ENCODE data around the gene LY6G5B.

Gene LY6G5B

GRCh38 chr6:31663961-31664789 is 5.6 kb upstream of the LY6G5B start:
- peak; percentile 50 for DNase-seq

DNA sequence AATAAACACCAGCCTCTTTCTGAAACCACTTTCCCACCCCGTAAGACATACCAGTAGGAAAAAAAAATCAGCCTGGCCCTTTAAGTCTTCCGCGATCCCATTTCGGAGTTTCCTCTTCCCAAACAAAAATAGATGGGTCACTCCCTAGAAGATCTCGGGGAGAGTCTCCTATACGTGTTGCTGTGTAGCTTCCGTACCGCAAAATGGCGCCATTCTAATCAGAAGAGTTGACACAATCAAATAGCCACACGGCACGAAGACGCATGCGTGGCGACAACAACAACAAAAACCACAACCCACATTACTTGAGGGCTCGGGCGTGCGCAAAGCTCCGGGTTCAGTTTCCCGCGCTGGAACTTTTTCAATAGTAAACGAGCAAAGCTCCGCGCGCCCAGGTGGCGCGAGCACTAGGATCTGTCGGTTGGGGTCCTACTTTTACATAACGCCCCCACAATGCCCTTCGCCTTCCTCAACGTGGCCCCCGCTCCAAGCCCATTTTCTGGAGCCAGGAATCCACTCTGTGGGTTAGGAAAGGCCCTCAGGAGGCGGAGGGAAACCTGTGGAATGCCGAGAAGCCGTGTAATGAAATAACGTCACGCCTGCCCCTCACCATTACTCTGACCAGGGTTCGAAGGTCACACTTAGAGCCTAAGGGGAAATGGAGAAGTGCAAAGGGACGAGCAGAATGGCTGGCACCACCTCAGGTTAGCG is 4.8 kb upstream of the LY6G5B start, which contains the start of gene GPANK1:
Gene GPANK1, minus strand, starts transcription at position 208 of the 711 bp plus-strand sequence. CDS start 519 bp downstream, outside the sequence.
- DNase-seq, result peak; percentile 91

- DNase-seq, result peak; percentile 98
Observed at GRCh38 chr6:31665501-31666336, 4.1 kb upstream of the LY6G5B start, which contains the start of gene CSNK2B. Gene CSNK2B, plus strand, starts transcription at chr6:31666080. Its CDS starts 752 bp downstream, at chr6:31666832.

DNA sequence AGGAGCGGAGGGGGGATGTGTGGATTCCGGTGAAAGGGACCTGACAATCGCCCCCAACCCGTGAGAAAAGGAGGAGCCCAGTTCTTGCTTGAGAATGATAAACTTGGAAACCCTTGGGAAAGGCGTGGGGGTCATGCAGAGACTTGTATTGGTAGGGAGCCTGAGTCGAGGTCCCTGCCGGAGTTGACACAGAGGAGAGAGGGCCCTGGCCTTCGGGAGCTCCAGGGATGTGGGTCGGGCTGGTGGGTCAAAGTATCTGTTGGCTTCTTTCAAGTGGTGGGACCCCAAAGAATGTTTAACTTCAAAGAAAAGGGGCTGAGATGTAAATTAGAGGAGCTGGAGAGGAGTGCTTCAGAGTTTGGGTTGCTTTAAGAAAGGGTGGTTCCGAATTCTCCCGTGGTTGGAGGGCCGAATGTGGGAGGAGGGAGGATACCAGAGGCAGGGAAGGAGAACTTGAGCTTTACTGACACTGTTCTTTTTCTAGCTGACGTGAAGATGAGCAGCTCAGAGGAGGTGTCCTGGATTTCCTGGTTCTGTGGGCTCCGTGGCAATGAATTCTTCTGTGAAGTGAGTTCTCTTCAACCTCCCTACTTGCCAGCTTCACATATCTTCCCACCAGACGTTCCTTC is 3.3 kb upstream of the LY6G5B start:
- no peak for DNase-seq

GRCh38 chr6:31676322-31676903 is 6.6 kb downstream of the LY6G5B start:
- DNase-seq, result no peak

DNA sequence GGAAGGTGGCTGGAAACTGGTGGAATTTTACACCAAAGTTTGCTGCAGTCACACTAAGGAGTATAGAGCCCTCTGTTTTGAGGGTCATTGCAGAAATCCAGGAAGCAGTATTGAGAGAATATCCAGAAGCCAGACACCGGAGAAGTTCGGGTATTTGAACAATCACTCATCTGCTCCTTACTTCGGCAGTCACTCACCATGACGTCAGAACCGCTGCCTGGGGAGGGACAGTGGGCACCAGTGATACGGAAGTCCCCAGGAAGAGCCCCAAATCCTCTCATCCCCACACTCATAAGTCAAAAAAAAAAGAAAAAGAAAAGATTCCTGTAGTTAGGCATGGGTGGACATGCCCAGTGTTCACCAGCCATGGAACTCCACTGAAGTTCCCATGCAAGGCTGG is 7.1 kb downstream of the LY6G5B start:
- DNase-seq, result no peak

DNA sequence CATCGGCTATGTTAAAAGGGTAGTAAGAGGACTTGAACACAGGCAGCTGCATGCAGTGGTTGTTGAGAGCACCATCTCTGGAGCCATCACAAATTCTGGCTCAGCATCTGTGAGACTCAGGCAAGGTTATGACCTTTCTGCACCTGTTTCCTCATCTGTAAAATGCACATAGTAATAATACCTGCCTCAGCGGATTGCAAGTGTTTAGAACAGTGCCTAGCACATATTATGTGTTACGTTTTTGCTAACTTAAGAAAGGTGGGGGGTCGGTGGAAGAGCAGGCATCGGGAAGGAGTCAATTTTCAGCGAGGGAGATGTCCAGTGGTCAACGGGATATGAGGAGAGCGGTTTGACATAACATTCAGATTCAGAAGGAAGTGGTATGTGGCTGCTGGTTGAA is 8.2 kb downstream of the LY6G5B start:
- no peak for DNase-seq

DNA sequence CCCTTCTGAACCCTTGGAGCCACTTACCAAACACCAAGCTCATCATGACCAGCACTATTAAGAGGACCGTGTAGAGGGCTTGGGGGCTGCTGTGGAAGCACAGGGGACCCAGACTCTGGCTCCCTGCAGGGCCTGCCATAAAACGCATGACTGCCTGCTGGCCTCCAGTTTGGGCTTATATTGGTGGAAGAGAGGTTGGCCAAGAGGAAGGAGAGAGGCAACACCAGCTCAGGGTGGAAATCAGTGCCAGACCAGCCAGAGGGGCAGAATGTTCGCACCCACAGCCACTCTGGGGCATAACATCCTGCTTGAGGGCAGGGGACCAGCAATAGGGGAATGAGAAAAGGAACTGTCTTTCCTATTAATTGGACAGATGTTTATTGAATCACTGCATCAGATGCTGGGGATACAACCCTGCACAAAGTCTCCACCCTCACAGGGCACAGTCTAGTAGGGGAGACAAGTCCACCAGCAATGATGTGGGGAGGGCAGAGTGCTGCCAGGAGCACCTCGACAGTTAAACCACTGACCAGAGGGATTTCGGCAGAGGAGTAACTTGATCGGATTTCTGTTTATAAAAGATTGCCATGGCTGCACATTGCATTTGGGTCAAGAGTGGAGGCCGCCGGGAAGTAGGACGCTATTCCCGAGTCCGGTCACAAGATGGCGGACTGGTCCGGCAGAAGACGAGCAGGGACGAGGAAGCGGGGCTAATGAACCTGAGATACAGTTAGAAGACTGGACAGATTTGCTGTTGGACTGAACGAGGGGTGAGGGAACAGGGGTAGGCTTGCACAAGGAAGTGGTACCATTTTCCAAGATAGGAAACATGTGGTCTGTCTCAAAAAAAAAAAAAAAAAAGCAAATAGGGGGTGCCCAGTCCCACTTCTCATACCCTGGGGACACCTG is 10.7 kb downstream of the LY6G5B start, which contains the start of gene LY6G5C:
Gene LY6G5C, minus strand, starts transcription at position 842 of the 909 bp plus-strand sequence. Its CDS starts 694 bp downstream, at position 148.
- no peak for DNase-seq

DNA sequence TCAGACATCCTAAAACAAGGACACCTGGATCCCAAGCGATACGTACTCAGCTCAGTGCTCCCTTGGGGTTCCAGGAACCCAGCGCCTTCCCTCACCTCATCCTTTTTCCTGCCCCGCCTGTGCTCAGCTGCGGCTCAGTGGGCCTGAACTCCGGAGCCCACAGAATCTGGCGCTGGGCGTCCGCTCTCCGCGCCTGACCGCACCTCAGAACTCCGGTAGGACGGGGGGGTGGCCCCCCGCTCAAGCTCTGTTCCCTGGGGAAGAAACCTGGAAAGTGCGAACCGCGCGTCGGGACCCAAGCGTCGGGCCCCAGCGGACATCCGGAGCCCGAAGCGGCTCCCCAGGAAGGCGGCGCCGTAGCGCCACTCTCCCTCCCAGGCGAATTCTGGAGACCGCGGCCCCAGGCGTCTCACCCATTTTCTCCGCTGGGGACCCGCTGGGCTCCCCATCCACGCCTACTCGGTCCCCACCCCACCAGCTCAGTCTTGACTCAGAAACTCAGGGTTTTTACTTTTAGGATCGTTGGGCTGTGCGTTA is 11.4 kb downstream of the LY6G5B start:
- no peak for DNase-seq

DNA sequence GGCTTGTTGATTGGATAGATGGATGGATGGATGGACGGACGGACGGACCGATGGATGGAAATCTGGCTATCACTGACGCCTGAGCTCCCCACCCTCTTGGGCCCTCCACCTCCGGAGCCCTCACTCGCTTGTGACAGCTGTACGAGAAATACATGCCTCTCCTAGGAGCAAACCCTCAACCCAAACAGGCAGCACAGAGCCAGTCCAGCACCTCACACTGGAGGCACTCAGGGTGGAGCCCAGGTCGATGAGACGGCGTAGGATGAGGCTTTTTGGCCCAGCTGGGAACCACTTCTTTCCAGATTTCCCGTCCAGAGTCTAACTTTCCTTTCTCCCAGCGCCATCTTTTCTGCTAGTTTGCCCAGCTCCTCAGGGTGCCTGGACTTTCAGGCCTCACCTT is 13.8 kb downstream of the LY6G5B start:
- DNase-seq, result no peak

DNA sequence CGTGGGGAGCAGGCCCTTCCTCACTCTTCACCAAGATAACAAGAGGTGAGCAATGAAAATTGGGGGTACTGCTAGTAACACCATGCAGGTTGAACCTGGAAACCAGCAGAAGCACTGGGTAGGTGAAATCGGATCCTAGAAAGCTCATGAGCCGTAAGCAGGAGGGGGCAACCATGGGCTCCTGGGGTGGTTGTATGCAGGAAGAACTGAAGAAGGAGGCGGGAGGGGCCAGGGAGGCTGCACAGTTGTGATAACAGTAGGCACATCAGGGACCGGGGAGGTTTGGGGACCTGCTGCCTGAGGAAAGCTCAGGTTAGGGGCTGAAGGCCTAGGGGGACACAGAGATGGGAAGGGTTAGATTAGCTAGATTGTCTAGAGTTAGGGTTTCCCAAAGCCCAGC is 16.7 kb downstream of the LY6G5B start:
- DNase-seq, result no peak

DNA sequence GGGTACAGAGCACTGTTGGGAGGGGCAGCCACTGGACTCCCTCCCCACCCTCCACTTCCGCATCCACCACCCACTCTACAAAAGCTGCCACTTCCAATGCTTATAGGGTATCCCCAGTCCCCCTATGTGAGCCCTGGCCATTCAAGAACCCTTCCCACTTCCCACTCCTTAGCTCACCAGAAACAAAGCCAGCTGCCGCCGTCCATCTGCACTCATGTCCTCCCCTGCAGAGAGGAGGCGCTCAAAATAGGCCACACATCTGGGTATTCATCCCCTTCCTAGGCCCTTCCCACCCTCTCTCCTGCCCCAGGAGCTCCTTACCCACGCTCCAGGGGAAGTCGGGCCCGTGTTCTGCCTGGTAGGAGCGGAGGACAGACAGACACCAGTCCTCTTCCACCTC is 17.5 kb downstream of the LY6G5B start:
- no peak for DNase-seq

DNA sequence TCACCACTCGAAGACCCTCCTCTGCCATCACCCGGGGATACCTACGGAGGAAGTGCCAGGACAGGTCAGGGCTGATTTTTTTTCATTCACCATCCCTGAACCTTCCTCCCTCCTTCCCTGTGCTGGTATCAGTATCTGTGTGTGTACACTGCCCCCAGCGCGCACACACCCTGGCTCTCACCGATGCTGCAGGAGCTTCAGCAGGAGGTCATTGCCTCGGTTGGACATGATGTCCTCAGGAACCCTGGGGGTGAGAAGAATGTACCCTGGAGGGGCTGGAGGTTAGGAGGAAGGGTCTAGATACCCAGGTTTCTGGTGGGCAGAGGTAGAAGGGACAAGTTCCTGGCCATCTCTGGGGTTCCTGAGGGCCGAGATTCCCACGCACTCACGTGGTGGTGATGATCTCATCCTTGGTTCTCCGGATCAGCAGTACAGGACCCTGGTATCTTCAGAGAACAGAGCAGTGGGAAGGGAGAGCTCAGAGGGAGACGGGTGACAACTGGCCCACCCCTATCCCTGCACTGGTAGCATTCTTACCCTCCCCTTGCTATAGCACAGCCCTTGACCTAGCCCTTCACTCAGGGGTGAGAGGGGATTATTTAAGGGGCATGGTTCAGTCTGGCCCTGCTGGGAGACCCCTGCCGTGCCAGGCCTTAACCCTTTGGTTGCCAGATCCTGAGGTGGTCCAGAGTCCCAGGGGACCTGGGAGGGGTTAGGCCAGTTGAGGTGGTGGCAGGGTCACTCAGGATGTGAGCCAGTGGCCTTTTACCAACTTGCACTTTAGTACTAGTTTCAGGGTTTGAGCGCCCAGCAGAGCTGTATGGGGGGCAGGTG is 18.3 kb downstream of the LY6G5B start:
- no peak for DNase-seq

GRCh38 chr6:31689249-31690110 is 19.7 kb downstream of the LY6G5B start:
- DNase-seq, result no peak

DNA sequence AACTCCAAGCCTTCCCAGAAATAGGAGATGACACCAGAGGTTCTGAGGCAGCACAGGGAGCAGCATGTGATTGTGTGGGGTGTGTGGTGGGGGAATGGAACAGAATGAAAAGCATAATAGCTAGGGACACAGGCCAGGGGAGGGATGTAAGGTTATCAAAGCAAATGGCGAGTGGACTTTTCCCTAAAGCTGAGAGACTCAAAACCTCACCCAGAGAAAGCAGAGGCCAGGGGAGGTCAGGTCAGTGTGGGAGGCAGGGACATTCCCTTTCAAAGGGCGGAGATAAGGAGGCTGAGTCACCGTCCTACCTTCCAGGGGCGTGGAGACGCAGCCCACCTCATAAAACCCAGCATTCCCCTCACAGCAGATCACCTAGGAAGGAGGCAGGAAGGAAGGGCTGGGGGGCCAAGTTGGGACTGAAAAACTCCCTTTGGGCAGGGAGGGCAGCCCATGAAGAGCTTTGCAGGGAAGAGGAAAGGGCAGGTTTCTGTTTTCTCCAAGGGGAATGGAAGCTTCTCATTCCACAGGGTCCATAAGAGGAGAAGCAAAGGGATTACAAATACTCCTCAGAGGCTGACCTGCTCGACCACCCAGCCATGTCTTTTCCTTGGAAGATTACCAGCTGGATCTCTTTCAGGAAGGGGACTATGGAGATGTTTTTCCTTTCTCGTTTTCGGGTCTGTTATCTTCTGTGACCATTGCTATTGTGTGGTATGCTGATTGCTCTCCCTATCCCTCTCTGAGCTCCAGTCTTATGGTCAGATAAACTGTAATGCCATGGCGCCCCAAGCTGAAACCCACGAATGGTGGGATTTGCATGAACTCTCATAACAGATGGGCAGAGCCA is 20.7 kb downstream of the LY6G5B start:
- no peak for DNase-seq

DNA sequence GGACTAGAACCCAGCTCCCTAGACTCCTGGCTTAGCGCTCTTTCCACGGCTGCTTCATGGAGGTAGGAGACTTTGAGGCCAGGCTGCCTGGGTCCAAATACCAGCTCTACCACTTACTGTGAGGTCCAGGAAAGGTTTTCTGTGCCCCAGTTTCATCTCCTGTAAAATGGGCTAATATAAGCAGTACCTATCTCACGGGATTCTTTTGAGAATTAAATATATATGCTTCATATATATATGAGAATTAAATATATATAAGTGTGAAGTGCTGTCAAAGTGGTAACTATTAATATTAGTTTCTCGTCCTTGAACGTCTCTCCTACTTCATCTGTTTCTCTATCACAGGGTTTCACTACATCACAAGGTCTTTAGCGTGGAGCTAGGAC is 21.3 kb downstream of the LY6G5B start:
- no peak for DNase-seq

DNA sequence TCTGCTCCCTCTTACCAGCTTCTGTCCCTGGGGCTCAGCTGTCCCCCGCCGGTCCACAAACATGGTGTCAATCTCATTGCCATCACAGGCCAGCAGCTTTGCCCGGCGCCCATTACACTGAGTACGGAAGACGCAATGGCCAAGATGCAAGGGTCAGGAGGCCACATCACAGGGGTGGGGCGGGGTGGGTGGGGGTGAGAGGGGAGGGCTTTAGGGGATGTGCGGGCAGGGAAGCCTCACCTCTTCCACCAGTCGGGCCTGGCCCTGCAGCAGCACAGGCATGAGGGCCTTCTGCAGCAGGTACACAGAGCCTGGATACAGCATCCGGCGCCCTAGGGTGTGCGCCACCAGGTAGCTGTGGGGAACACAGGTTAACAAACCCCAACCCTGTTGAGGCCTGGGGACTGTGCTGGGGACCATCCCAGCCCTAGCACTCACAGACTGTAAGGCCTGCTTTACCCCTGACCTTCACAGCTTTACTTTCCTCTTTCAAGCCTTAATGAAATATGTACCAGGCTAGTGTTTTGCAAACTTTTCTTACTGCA is 21.9 kb downstream of the LY6G5B start:
- DNase-seq, result no peak

DNA sequence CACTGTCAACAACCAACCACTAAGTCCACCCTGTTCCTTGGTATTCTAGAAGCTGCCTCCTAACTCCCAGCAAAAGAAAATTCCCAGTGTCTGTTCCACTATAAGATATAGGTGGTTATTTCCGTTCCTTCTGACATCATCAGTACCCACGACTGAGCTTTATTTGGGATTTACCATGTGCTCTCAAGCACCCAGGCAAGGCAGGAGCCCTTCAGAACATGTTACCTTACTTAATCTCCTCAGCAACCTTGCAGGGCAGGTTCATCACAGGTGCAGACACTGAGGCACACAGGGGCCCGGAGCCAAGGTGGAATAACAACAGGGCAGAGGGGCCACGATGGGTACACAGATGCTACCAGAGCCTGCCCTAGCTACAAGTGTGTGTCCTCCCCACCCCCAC is 22.6 kb downstream of the LY6G5B start:
- no peak for DNase-seq
